ENCODE data around the gene DOCK2. TPM values are rescaled to one million over a fixed set of nuclear protein-coding genes. Genes with fewer than 3 reads are reported as not detected.

The DOCK2 gene
- total and polyA plus RNA-seq, 9 of the 15 experiments (the other 6 are each of a cell fraction or from before 2014, with no cell fraction given): 4.5 to 42.6 (median 20.5) TPM

- TF ChIP-seq NCOA2 (IDR thresholded peaks at IDR 0.05; ENCODE audit: partially characterized antibody in 2 of 2): no peak
- no peak for TF ChIP-seq RBM22 (IDR thresholded peaks at IDR 0.05; ENCODE audit: low read depth, low read length, poor library complexity, severe bottlenecking)
Measured at GRCh38 chr5:169607882-169608281, 29.2 kb upstream of the DOCK2 start (continued).

GRCh38 chr5:169609716-169610115 lies 27.4 kb upstream of the DOCK2 start:
- Histone ChIP-seq H3K9me1 (ENCODE audit: control insufficient read depth, insufficient read depth, low read length) (no peaks in the 10 kb centered on the region), H3K9me3 (replicated peaks; ENCODE audit: control insufficient read depth, insufficient read depth, low read depth, low read length) (no peaks in the 10 kb centered on the region), H3K4me2 (ENCODE audit: insufficient read depth, low read length) (no peak overlapping the region), H3K79me2 (ENCODE audit: control insufficient read depth, insufficient read depth, low read length) (no peaks in the 10 kb centered on the region), H3K4me3 (no peak overlapping the region), H3K9ac (ENCODE audit: insufficient read depth in 1 of 2, low read depth in 2 of 2, low read length in 2 of 2) (no peak overlapping the region), H4K20me1 (replicated peaks; ENCODE audit: control insufficient read depth, insufficient read depth, low read length) (no peaks in the 10 kb centered on the region), H2AFZ (ENCODE audit: low read depth, low read length) (no peak overlapping the region), H3K27me3 (ENCODE audit: control insufficient read depth in 2 of 2, insufficient read depth in 2 of 2, low read length in 2 of 2) (no peaks in the 10 kb centered on the region), H3K4me1 (replicated peaks in 1 of 2; ENCODE audit: control insufficient read depth in 2 of 2, insufficient read depth in 2 of 2, low read length in 2 of 2) (no peaks in the 10 kb centered on the region), H3K36me3 (ENCODE audit: control insufficient read depth, insufficient read depth, low read length) (no peaks in the 10 kb centered on the region), H3K27ac (ENCODE audit: extremely low read depth, low read depth, low read length) (no peak overlapping the region)
- ChIA-PET POLR2A (no interaction called here), CTCF (ENCODE audit: low intra/inter-chr PET ratio) (interaction anchor here (0.6 kb wide), 1 partner anchor 52 kb away, joined by 3 read pairs; no protein-coding TSS in a partner anchor)
- FAIRE-seq: no peak
- no peak for ATAC-seq
- in situ Hi-C loops (cut with MboI) (no loop called here), intact Hi-C loops (cut with micrococcal nuclease) (no loop called here)
- WGBS (ENCODE audit: insufficient coverage, low coverage, missing lambda C conversion rate): 5% methylated on average over 3 of the region's 3 CpGs
- DNase-seq (ENCODE audit: extremely low read depth in 1 of 4, low spot score in 3 of 4): no peak
- BruUV-seq (replicated peaks): no TSS peak
- no peak for TF ChIP-seq MAFK (IDR thresholded peaks at IDR 0.05; ENCODE audit: low read length)
- TF ChIP-seq TBL1XR1 (IDR thresholded peaks at IDR 0.05; ENCODE audit: low read length in 2 of 2): no peak
- TF ChIP-seq GABPA (tag; conservative IDR thresholded peaks at IDR 0.05; ENCODE audit: low read depth): no peak
- TF ChIP-seq BRF2 (IDR thresholded peaks at IDR 0.05; ENCODE audit: borderline replicate concordance, insufficient read depth, insufficient read length): no peak
- TF ChIP-seq KLF6 (CRISPR knock-in tag; IDR thresholded peaks at IDR 0.05; ENCODE audit: borderline replicate concordance): no peak
- no peak for TF ChIP-seq RBM15 (IDR thresholded peaks at IDR 0.05; ENCODE audit: insufficient read depth, low read length)
- no peak for TF ChIP-seq U2AF2 (optimal IDR thresholded peaks at IDR 0.05; ENCODE audit: low read depth, low read length)
- no peak for TF ChIP-seq NCOA4 (IDR thresholded peaks at IDR 0.05; ENCODE audit: partially characterized antibody)
- TF ChIP-seq ZZZ3 (IDR thresholded peaks at IDR 0.05): no peak
- no peak for TF ChIP-seq GTF3C2 (IDR thresholded peaks at IDR 0.05; ENCODE audit: borderline replicate concordance, extremely low read depth, insufficient read length)
- no peak for TF ChIP-seq MBD2 (IDR thresholded peaks at IDR 0.05; ENCODE audit: borderline replicate concordance, low read depth)
- TF ChIP-seq ZKSCAN8 (CRISPR knock-in tag; IDR thresholded peaks at IDR 0.05): no peak
- TF ChIP-seq NR2C2 (CRISPR knock-in tag; IDR thresholded peaks at IDR 0.05): no peak
- no peak for TF ChIP-seq NR2C2 (tag; IDR thresholded peaks at IDR 0.05)

Data from K562 (cell line).